Heart left ventricle (tissue), 13 donors: ENCODE measurements around the gene DENND5A.

Source experiments
- CTCF ChIP-seq, 12 donors: fragments of 200-600 bp; sonication (generic) in 4 of 12; IDR thresholded peaks; one replicate each; pipeline versions ENCODE4 v1.5.0 to v1.8.0; 2018 to 2022; ENCODE audit warnings: antibody characterized with exemption in 12 of 12, mild to moderate bottlenecking in 5 of 12
- POLR2A ChIP-seq, 2 donors: fragments of 450-650 bp; IDR thresholded peaks; one replicate each; pipeline ENCODE4 v1.6.1; 2017; ENCODE audit warnings: antibody characterized with exemption in 2 of 2, mild to moderate bottlenecking in 2 of 2, moderate library complexity in 2 of 2
- donor health status: ischemic (EF 13 %, LVEDD 7.1; RV severe dilation, severe dysfunction).
- donor health status: DM: no; HTN: yes; CAD: no.
- donor health status: DM: no; HTN: no; CAD: no.
- donor health status: ischemic (EF 25% LVEDD 6.9; RV normal size, moderate dysfunction).
- donor health status: ischemic (EF 25% LVEDD 5.7; RV mildly dilated, moderate dysfunction).
- donor health status: ischemic (EF 35%, LVEDD 5.7; RV mildly dilated, moderate dysfunction).
- donor health status: nonischemic (EF 11% LVEDD 7.7; RV severe dilation, severe dysfunction).
- donor health status: DM: yes; HTN: yes; CAD: no.
- donor health status: PGD.
- donor health status: ischemic (EF 29% LVEDD 5.4; RV normal size, mild dysfunction).
- donor health status: nonischemic (EF 23%, LVEDD 6.1; RV moderate dilation, normal function).

DNA sequence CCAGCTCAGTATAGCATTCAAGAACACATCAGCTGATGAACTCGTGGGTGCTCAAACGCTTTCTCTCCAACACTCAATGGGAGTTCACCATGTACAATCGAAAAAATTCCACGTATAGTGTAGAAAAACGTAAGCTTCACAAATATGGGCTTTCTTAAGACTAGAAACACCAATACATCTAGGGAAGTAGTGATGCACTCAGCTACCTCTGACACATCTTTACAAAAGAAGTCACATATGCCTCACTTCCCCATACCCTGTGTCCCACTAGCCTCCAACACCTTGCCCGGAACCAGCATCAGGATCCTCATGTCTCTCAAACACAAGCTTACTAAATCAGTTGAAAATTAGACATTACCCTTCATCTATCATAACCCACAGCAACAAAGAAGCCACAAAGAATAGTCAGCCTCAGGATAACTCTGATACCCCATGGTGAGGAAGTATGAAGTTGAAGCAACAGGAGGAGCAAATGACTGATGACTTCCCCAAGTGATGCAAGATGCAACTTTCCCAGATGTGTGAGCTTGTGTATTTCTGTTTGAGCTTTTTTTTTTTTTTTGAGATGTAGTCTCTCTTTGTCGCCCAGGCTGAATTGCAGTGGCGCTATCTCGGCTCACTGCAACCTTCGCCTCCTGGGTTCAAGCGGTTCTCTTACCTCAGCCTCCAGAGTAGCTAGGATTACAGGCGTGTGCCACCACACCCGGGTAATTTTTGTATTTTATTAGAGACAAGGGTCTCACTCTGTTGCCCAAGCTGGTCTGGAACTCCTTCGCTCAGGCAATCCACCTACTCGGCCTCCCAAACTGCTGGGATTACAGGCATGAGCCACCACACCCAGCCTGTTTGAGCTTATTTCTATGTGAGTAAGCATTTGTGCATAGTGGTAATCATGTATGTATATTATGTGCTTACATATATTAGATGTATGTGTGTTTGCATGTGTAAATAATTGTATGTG, 8.5 kb upstream of the DENND5A start:
- TF ChIP-seq CTCF (IDR thresholded peaks at IDR 0.05) (no peak), POLR2A (IDR thresholded peaks at IDR 0.05) (no peak)
